OCI-M1 (cell line): Measurements from ENCODE around the gene PRRT4.

Experiments used
- DNase-seq: peaks from one replicate; lab custom pipeline; 2025; lab: John Stamatoyannopoulos, UW

The PRRT4 gene

DNA sequence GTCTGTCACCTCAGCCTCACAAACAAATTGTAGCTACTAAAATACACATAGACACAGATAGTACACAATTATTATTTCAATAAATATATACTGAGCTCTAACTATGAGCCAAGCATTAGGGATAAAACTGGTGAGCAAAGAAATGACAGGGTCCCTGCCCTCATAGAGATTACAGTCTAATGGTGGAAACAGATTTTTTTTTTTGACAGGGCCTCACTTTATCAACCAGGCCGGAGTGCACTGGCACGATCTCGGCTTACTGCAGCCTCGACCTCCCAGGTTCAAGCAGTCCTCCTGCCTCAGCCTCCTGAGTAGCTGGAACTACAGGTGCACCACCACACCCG, 17.1 kb downstream of the PRRT4 start:
- DNase-seq: no peak

DNA sequence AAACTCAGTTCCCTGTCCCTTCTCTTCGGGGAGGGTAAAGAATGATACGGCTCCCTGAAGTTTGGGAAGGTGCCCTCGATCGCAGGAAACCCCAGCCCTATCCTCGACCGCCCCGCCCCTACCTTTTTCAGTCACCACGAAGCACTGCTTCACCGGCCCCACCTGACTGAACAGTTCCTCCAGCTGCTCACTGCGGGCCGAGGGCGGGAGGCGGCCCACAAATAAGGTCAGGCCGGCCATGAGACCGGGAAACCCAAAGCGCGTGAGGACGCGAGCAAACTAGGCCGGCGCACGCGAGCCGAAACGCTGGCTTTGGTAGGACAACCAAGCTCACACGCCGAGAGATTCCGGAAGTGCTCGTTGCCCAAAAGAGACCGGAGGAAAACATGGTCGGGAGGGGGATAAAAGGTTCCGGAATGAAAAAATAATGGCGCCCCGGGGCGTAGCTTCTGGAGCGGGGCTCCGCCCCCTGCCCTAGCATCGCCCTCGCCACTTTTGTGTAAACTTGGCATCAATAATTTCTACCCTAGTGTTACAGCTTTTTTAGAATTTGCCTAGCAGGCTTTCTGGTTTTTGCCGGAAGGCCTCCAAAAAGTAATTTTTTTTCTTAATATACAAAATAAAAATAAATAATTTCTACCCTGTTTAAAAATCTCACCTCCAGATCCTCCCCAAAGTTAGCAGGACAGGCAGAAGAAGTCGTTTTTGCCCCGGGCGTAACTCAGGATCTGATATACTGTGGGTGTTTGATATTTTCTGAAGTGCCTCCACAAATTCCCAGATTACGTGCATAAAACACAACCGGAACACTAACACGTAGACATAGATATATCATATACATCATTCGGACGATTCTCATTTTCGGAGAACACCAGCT, 17.7 kb downstream of the PRRT4 start, which contains the start of gene RBM28:
TSS of gene RBM28 (minus strand) at position 355 of the 877 bp plus-strand sequence. CDS start at position 240, 115 bp downstream.
- peak; percentile 92 for DNase-seq

DNA sequence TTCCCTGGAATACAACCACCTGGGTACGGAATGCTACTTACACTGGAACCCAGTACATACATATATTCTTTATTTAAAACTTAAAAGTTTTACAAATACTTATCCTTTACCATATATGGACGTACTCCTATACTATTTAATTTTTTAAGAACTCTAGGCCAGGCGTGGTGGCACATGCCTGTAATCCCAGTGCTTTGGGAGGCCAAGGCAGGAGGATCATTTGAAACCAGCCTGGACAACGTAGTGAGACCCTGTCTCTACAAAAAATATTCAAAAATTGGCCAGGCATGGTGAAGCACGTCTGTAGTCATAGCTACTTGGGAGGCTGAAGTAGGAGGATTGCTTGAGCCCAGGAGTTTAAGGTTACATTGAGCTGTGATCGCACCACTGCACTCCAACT, 19.8 kb downstream of the PRRT4 start:
- no peak for DNase-seq

DNA sequence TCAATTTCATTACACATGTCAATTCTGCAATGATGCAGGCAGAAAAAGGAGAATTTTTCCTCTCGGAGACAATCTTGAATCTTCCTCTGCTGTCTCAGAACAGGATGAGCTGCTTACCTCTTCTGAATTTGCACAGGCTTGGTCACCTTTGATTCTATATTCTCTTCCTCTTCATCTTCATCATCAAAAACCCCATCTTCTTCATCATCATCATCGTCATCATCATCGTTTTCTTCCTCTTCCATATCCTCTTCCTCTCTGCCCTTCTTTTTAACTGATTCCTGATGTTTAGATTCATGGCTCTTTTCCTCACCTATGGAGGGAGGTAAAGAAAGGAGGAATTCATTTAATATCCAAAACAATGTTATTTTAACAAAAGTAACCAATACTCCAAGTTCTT, 25.8 kb downstream of the PRRT4 start:
- no peak for DNase-seq

DNA sequence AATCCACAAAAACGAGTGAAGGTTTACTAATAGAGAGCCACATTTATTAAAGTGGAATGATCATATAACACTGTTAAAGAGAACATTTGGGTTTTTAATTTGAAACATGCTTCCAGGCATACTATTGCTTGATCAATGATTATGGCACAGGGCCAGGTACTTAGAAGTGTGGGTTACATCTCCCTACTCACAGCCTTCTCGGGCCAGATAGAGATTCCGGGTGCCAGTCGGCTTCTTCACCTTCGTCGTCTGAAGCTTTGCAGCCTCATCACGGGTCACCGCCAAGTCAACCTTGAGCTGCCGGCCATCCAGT, 37.2 kb downstream of the PRRT4 start:
- no peak for DNase-seq

DNA sequence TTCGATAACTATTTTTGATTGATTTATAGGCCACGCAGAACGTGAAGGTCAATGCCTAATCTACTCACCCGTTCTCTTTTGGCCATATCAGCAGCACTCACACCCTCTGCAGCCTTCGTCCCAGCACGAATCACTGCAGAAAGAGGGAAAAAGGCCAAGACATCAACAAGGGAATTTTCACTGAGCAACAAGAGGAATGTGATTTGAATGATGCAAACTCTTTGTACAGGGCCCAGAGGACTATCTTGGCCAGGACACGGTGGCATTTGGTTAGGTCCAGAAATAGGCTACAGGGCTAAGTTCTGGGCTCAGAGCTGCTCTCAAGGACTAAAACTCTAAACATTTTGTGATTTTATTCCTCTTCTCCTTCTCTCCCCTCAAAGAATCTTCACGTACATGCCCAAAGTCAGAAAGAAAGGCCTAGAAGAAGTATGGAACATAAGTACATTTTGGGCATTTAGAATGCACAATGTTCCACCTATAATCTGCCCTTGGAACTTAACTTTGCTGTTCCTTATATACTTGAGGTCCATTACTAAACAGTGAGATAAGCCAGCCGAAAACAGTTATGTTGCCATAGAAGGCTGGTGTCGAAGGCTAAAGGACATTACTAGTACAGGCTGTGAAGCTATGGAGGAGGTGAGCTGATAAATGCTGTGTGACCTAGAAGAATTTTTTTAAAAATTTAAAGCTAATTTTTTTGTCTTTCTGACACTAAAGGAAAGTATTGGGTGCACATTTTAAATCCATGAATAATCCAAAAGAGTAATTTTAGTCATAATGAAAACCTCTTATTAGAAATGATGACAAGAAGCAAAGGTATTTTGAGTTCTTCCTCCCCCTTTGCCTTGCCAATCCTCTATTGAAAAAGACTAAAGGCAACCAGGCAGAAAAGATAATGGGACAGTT, 37.8 kb downstream of the PRRT4 start:
- no peak for DNase-seq

DNA sequence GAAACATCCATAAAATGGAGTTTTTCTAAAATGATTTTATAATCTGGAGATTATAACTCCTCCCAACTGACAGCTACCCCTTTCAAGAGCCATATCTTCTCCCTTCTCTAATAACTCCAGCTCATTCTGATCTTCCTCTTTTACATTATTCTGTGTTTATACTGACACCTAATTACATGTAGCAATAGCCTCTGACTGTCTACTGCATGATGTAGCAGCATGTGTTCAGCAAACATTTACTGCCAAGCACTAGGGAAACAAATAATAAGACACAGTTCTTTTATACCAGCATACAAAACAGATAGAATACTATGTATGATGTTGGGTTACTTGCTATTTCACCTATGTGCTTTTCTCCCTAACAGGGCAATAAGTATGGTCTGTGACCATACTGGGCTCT, 38.5 kb downstream of the PRRT4 start:
- no peak for DNase-seq

DNA sequence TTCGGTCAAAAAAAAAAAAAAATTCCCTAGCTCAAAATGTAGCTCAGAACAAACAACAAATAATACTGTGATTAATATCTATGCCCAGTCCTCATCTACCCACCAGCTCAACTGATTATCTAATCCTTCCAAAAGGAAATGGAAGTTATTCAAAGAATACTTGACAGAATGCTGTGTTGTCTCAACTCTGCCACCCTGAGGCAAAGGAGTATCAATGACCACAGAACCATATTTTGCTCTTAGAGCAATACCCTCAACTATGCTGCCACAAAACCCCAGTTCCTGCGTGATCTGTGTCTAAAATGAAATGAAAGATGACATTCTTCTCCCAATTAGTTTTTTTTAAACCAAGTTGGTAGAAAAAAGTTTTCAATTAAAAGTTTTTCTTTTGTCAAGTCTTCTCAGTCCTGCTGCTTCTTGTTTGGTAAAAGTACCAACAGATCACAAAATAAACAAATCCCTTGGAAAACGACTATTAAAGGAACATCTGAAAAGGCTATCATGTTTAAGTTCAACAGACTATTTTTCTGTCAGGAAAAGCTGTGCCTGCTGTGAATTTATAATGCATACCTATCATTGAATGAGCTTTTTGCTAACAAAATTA, 39.3 kb downstream of the PRRT4 start:
- DNase-seq: peak; percentile 48

DNA sequence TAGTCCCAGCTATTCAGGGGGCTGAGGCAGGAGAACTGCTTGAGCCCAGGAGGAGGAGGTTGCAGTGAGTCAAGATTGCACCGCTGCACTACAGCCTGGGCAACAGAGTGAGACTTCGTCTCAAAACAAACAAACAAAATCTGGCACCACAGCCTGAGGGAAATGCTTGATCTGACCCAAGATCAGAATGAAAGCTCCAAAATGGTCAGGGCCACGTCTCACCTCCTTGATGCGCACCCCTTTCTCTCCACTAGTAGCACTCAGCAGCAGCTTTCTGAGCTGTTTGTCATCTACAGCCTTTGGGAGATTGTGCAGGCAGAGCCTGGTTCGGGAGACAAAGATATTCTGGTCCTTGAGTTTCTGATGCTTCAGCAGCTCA, 40.5 kb downstream of the PRRT4 start:
- no peak for DNase-seq

DNA sequence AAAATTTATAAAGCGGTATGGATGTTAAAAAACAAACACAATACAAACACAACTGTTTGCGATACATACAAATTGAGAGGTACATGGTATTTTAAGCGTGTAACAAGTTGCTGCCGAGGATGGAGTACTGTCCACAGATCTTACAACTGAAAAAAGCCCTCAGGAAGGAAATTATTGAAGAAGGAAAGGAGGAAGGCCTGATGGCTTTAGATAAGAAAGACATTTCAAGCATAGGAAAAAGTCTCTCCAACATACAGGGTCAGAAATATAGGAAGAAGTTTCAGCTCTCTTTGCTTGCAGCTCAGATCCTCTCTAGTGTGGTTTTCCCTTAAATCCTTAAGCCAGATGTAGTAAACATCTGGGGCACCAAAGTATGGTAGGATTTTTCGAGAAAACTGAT, 42.8 kb downstream of the PRRT4 start:
- DNase-seq: no peak

DNA sequence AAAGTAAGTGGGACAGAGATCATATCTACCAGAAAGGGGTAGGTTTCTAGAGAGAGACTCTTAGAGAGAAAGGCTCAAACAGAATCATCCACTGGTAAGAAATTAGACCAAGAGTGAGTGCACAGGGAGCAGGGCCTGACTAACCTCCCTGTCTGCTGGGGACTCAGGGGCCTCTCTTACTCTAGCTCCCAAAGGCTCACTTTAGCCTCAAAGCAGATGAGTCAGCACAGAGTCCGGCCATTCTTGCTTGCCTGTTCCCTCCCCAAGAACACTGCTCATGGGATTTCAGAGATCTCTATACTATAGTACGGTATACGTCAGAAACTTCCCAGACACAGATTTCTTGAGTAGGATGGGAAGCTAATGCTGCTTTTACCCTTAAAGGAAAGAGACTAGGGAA, 50.5 kb downstream of the PRRT4 start:
- DNase-seq: no peak

DNA sequence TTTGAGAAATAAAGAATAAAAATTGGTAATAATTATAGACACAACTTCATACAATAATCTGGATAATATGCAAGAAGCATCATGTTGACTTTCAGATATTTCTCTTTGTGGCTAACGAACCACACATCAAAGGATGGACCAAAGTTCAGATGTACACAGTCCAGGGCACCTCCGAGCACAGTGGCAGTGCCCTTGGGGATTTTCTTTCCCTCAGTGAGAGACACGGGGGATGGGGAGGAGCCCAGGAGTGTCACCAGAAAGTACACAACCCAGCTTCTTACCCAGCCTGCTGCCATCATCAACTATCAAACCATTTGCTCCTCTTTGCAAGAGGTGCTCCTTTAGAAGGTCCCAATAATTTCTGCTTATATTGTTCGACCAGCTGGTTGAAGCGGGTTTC, 51.0 kb downstream of the PRRT4 start:
- DNase-seq: no peak

DNA sequence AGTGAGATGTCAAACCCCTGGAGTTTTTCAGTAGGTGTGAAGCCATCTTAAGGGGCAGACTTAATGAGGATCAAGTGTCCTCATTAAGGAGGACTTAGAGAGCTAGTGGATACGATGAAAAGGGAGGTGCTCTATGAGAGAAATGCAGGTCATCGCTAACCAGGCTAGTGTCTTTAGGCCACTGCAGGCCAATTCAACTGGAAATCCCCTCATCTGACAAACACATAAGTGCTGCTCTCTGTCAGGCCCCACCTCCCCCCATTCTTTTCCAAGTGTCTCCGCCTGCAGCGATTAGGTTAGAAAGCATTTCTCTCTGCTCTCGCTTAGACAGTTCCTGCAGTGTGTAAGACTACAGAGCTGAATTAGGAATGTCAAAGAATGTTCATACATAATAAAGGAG, 51.5 kb downstream of the PRRT4 start:
- no peak for DNase-seq

DNA sequence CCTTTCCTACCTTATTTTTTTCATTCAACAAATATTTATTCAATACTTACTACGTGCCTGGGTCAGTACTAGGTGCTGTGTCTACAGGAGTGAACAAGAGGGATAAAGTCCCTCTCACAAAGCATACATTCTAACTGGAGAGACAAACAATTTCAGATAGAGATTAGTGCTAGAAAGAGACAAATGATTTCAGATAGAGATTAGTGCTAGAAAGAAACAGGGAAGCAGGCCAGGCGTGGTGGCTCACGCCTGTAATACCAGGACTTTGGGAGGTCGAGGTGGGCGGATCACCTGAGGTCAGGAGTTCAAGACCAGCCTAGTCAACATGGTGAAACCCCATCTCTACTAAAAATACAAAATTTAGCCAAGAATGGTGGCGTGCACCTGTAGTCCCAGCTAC, 52.4 kb downstream of the PRRT4 start:
- no peak for DNase-seq

DNA sequence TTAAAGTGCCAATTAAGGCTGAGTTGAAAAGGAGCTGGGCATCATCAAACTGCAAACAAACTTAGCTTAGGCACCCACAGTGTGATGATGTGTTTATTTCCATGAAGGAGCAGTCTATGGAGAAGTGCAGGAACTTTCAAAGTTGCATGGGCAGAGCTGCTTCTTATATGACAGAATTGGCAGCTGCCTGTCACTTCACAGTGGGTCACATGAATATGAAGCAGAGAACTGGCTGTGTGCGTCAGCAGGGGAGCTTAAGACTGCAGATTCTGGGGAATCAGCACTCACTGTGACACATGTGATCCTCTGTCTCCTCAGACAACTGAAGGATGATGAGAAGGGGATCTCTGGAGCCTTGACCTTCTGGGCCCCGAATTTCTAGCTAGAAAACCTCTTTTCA, 54.4 kb downstream of the PRRT4 start:
- no peak for DNase-seq

DNA sequence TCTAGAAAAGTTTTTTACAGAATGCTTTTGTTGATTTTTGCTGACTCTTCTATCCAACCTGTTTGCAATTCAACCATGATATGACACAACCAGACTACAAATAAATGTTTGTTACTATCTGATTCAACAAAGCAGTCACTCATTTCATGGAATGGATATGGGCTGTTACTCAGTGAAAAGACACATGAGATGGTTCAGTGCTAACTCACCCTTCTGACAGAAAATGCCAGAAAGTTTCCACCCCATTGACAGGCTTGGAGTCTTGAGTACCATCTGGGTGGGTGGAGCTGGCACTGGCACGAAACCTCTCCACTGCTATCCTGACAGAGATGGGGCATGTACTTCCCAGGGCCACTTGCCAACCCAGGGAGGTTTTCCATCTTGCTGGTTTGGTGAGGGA, 57.3 kb downstream of the PRRT4 start:
- DNase-seq: no peak

DNA sequence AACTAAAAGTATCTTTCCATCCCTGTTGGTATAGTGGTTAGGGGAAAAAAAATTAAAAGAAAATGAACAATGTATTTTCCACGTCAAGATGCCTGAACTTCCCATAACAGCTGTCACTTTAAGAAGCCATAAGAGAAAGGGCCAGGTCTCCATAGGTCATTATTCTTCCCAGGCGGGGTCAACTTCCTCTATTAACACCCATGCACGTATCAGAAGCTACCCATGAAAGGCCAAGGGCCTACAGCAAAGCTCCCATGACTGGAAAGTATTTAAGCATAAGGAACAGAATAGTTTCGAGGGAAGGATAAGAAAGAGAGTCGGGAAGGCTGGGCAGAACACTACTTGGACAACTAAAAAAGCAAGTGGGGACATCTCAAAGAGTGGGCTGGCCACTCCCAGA, 57.8 kb downstream of the PRRT4 start:
- DNase-seq: no peak

DNA sequence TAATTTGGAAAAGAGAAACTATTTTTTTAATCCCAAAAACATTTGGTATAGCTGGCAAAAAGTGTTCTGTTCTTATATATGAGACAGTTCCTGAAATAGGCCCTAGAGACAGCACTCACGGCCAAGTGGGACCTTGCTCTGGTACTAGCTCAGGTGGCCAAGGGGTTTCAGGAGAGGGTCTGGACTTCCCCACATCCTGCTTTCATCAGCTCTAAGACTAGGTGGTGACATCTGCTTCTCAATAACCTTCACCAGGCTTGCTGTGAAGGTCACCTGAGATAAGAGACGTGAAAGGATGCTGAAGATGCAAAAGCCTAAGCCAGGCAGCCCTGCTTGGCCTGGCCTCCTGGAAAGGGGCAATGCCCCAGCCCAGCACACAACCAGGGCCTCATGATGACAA, 58.4 kb downstream of the PRRT4 start:
- no peak for DNase-seq

DNA sequence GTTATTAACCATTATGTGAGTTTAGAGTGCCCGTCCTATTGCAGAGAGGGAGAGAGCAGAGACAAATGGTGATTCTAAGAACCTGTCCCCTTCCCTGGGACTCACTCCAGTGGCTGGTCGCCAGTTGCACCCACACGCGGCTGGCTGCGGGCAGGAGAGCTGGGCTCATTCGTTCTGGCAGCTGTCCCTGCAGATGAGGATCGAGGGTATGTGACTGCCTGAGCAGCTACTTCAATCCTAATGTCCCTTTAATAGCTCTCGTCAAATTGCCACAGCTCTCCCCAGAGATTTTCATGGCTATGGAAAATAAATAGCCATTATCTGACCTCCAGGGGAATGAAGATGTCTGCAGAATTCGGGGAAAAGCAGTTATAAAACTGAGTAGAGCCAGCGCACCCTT, 59.4 kb downstream of the PRRT4 start:
- no peak for DNase-seq
